Epithelial cell of esophagus (primary cell): ENCODE results near the gene CRIP1.

ENCODE experiments used
- DNase-seq: peaks from one replicate; pipeline ENCODE4 v3.0.0; 2010; ENCODE audit warnings: low read depth
- H3K4me3 ChIP-seq: 2 replicates; pipeline ENCODE4 v1.5.1; 2011; ENCODE audit warnings: mild to moderate bottlenecking, low read length, control low read depth
- CTCF ChIP-seq: IDR thresholded peaks from 2 replicates; pipeline ENCODE4 v1.5.1; 2011; ENCODE audit warnings: low read depth, mild to moderate bottlenecking, low read length, control low read depth, inconsistent platforms; ENCODE audit not compliant: insufficient read depth; ENCODE audit errors: missing control alignments

CRIP1 gene

GRCh38 chr14:105530285-105531087, 43.8 kb downstream of the CRIP1 start:
- no peak for DNase-seq
- TF ChIP-seq CTCF = no peak
- H3K4me3 ChIP-seq = no peak overlapping the region

GRCh38 chr14:105531088-105531893, 44.6 kb downstream of the CRIP1 start:
- DNase-seq = no peak
- no peak for TF ChIP-seq CTCF
- H3K4me3 ChIP-seq = no peak overlapping the region

GRCh38 chr14:105531894-105532623, 45.4 kb downstream of the CRIP1 start:
- H3K4me3 ChIP-seq = no peak overlapping the region
- TF ChIP-seq CTCF = no peak
- no peak for DNase-seq

- peak; percentile 8 for TF ChIP-seq CTCF
- H3K4me3 ChIP-seq = no peak overlapping the region
Measured at GRCh38 chr14:105532735-105533141, 46.1 kb downstream of the CRIP1 start.

GRCh38 chr14:105533391-105533790, 46.7 kb downstream of the CRIP1 start:
- TF ChIP-seq CTCF = no peak
- DNase-seq = no peak
- no peak overlapping the region for H3K4me3 ChIP-seq

More at GRCh38 chr14:105532735-105533141, 46.1 kb downstream of the CRIP1 start:
- no peak for DNase-seq

- no peak overlapping the region for H3K4me3 ChIP-seq
- no peak for TF ChIP-seq CTCF
- DNase-seq = no peak
Measured at GRCh38 chr14:105533811-105534498, 47.3 kb downstream of the CRIP1 start.
